Jurkat, Clone E6-1 (cell line): ENCODE results near the gene RASIP1.
"Not testable (repeated sequence)": the region's sequence is repeated elsewhere in the genome, so short reads cannot be mapped to it uniquely, and the experiment has no call there.

Source experiments
- DNase-seq: peaks from one replicate; pipeline ENCODE4 v3.0.0-alpha.2; 2011; ENCODE audit warnings: low read depth, low spot score
- H3K4me3 ChIP-seq: 2 replicates; pipeline ENCODE4 v1.5.1; 2011; ENCODE audit warnings: mild to moderate bottlenecking, low read length, control low read depth, moderate library complexity

Gene RASIP1

GRCh38 chr19:48714759-48715675 is 25.4 kb downstream of the RASIP1 start:
- H3K4me3 ChIP-seq: peak overlapping the region; percentile 73
- DNase-seq: no peak

GRCh38 chr19:48713864-48714755 is 26.3 kb downstream of the RASIP1 start:
- peak; percentile 99 for DNase-seq
- peak overlapping the region; percentile 84 for H3K4me3 ChIP-seq

- peak overlapping the region; percentile 84 for H3K4me3 ChIP-seq
- DNase-seq: peak; percentile 33
Measured at GRCh38 chr19:48713041-48713863, 27.2 kb downstream of the RASIP1 start.

- no peak for DNase-seq
- H3K4me3 ChIP-seq: no peak overlapping the region
Measured at GRCh38 chr19:48711106-48711662, 29.2 kb downstream of the RASIP1 start.

GRCh38 chr19:48708471-48708870 is 31.9 kb downstream of the RASIP1 start:
- no peak overlapping the region for H3K4me3 ChIP-seq

GRCh38 chr19:48705431-48705830 is 35.0 kb downstream of the RASIP1 start:
- H3K4me3 ChIP-seq: no peak overlapping the region
- DNase-seq: no peak

More at GRCh38 chr19:48708471-48708870, 31.9 kb downstream of the RASIP1 start:
- DNase-seq: no peak

- DNase-seq: no peak
- no peak overlapping the region for H3K4me3 ChIP-seq
Measured at GRCh38 chr19:48703316-48703715, 37.1 kb downstream of the RASIP1 start.

- H3K4me3 ChIP-seq: no peak overlapping the region
- no peak for DNase-seq
Measured at GRCh38 chr19:48702701-48703100, 37.7 kb downstream of the RASIP1 start.

- peak; percentile 58 for DNase-seq
- H3K4me3 ChIP-seq: no peak overlapping the region
Measured at GRCh38 chr19:48698046-48698445, 42.4 kb downstream of the RASIP1 start.

GRCh38 chr19:48696353-48697010 is 43.9 kb downstream of the RASIP1 start:
- DNase-seq: no peak
- no peak overlapping the region for H3K4me3 ChIP-seq

- H3K4me3 ChIP-seq: no peak within 1 kb of the TSS
- no peak for DNase-seq
Measured at GRCh38 chr19:48695743-48696352, 44.6 kb downstream of the RASIP1 start, which contains the start of gene FUT2. Gene FUT2, plus strand, starts transcription at chr19:48695971. Its CDS starts 6,986 bp downstream, at chr19:48702957.

- not testable (repeated sequence) for H3K4me3 ChIP-seq, DNase-seq
Measured at GRCh38 chr19:48693629-48694028, 46.8 kb downstream of the RASIP1 start.

GRCh38 chr19:48689449-48689848 is 51.0 kb downstream of the RASIP1 start:
- H3K4me3 ChIP-seq: no peak overlapping the region
- DNase-seq: no peak

GRCh38 chr19:48687776-48688175 is 52.6 kb downstream of the RASIP1 start:
- DNase-seq: no peak

GRCh38 chr19:48686637-48687036 is 53.8 kb downstream of the RASIP1 start:
- H3K4me3 ChIP-seq, DNase-seq: not testable (repeated sequence)

More at GRCh38 chr19:48687776-48688175, 52.6 kb downstream of the RASIP1 start:
- H3K4me3 ChIP-seq: no peak overlapping the region

GRCh38 chr19:48686088-48686487 is 54.3 kb downstream of the RASIP1 start:
- no peak for DNase-seq
- H3K4me3 ChIP-seq: no peak overlapping the region

- DNase-seq: no peak
- H3K4me3 ChIP-seq: no peak overlapping the region
Measured at GRCh38 chr19:48685583-48685982, 54.8 kb downstream of the RASIP1 start.

- no peak for DNase-seq
- H3K4me3 ChIP-seq: no peak overlapping the region
Measured at GRCh38 chr19:48683349-48683748, 57.1 kb downstream of the RASIP1 start.
